GM18870 (cell line): ENCODE measurements around the gene GRAMD2A.
"Not testable (repeated sequence)": the region's sequence is repeated elsewhere in the genome, so short reads cannot be mapped to it uniquely, and the experiment has no call there.

Source experiments
- ATAC-seq: cut with Tn5 transposase; IDR thresholded peaks from one replicate; pipeline ENCODE4 v1.9.1; 2021; ENCODE audit warnings: moderate library complexity; ENCODE audit not compliant: unreplicated experiment

Gene GRAMD2A

DNA sequence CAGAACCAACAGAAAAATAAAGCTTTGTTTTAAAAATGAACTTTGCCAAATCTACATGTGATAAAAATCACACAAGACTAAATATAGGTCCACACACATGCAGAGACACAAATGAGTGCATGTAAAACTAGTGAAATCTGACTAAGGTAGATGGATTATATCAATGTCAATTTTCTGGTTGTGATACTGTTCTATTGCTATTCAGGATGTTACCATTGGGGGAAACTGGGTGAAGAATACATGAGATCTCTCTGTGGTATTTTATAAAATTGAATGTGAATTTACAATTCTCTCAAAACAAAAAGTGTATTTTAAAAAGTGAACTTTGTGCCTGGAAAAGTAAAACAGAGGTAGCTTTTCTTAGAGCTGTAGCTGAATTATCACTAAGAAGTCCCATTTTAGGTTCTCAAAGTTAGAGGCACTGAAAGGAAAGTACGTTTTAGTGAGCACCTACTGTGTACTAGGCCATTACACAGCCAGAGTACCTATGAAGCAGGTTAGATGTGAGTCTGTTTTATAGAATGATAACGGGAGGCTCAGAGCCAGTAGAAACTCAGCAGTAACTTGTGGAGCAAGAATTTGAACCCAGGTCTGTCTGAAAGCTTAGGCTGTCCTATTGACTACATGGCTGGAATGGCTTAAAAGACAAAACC lies 8.2 kb downstream of the GRAMD2A start:
- ATAC-seq, result no peak

- ATAC-seq, result no peak
These were observed 13.3 kb downstream of the GRAMD2A start for GRCh38 chr15:72184165-72184811.

DNA sequence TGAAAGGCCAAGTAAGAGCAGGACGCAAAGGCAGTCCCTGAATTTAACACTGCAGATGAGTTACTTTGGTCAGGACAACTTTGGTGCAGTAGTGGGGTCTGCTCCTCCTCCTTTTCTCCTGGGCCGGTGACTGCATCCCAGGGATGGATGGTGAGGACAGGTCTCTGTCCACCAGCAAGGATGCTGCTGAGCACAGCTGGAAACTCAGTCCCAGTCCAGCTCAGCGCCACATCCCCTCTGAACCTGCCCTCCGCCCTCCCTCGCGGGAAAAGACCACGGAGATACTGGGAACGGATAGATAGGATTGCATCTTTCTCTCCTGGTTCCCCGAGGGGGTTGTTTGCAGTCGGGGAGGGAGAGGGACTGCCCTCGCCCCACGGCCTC lies 13.8 kb downstream of the GRAMD2A start:
- no peak for ATAC-seq

- no peak for ATAC-seq
These were observed 14.9 kb downstream of the GRAMD2A start for GRCh38 chr15:72182673-72183072.

DNA sequence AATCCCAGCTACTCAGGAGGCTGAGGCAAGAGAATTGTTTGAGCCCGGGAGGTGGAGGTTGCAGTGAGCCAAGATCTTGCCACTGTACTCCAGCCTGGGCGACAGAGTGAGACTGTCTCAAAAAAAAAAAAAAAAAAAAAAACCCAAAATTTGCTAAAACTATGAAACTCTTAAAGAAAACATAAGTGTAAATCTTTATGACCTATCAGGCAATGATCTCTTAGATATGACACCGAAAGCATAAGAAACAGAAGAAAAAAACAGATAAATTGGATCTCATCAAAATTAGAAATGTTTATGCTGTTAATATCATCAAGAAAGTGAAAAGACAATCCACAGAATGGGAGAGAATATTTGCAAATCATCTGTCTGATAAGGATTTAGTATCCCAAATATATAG lies 15.3 kb downstream of the GRAMD2A start:
- ATAC-seq, result no peak

- ATAC-seq, result no peak
These were observed 16.7 kb downstream of the GRAMD2A start for GRCh38 chr15:72180761-72181324.

GRCh38 chr15:72179950-72180581 lies 17.5 kb downstream of the GRAMD2A start:
- ATAC-seq, result no peak

DNA sequence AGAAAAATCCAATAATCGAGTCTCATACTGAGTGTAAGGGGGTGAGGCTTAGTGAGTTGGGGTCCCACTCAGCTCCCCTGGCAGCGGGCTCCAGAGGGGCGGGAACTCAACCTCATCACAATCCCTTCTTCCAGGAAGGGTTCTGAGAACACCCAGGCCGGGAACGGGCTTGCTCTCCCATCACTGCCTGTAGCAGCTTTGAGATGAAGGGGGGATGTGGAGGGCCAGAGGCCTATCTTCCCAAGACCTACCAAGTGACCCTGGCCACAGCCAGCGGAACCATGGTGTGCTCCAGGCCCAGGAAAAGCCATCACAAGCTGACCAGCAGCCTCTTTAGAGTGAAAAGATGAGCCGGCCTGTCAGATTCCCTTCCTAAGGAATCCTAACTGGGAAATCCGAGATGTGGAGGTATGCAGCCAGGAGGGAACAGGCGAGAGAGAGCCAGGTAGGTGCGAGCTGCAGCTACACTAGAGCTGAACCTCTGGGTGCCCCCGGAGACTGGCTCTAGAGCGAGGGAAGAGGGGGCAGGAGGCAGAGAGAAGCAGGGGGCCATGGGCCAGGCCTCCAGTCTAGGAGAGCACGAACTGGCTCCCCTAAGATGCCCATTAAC lies 18.5 kb downstream of the GRAMD2A start:
- ATAC-seq, result no peak

DNA sequence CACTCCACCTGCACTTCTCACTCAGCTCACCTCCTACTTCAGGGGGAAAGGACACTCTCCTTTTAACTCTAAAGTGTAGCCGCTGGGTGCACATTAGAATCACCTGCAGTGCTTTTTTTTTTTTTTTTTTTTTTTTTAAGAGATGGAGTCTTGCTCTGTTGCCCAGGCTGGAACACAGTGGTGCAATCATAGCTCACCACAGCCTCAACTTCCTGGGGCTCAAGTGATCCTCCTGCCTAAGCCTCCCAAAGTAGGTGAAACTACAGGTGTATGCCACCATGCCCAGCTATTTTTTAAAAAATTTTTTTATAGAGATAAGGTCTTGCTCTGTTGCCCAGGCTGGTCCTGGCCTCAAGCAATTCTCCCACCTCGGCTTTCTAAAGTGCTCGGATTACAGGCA lies 20.8 kb downstream of the GRAMD2A start:
- no peak for ATAC-seq

- ATAC-seq, result no peak
These were observed 21.4 kb downstream of the GRAMD2A start for GRCh38 chr15:72176159-72176558.

GRCh38 chr15:72175186-72176044 lies 22.2 kb downstream of the GRAMD2A start:
- ATAC-seq, result no peak

DNA sequence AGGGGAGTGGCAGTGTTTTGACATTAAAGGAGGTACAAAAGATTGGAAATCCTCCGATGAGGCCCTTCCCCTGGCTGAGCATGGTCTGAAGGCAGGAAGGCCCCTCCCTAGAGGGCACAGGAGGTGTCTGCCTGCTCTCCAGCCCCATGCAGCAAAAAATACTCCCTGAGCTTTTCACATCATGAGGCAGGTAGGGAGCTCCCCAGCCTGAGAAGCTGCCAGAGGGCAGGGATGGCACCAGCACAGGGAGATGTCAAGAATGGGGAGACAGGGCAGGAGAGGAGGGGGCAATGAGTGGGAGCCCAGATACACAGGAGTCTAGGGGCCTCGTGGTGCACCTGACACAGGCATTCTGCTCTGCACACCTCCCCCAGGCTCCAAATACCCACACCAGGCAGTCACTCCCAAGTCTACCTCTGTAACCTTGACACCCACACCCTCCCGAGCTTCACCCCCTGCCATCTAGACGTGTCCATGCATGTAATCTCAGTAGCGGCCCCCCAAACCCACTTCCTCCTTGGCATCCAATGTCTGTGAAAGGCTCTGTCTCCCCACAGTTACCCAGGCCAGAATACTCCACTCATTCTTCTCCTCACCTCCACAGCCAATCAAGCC lies 22.9 kb downstream of the GRAMD2A start:
- no peak for ATAC-seq

- no peak for ATAC-seq
These were observed 23.6 kb downstream of the GRAMD2A start for GRCh38 chr15:72173864-72174550.

DNA sequence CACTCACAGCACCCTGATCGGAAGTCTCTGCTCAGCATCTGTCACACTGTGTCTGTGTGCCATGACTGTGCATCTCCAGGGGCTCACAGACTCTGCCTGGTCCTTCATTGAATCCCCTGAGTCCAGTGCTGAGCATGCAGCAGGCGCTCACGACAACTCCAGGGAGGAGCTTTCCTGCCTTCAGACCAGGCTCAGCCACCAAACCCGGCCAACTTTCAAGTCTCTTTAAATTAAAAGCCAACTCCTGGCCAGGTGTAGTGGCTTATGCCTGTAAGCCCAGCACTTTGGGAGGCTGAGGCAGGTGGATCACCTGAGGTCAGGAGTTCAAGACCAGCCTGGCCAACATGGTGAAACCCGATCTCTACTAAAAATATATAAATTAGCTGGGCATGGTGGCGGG lies 24.2 kb downstream of the GRAMD2A start:
- no peak for ATAC-seq

GRCh38 chr15:72172796-72173195 lies 24.8 kb downstream of the GRAMD2A start:
- no peak for ATAC-seq

DNA sequence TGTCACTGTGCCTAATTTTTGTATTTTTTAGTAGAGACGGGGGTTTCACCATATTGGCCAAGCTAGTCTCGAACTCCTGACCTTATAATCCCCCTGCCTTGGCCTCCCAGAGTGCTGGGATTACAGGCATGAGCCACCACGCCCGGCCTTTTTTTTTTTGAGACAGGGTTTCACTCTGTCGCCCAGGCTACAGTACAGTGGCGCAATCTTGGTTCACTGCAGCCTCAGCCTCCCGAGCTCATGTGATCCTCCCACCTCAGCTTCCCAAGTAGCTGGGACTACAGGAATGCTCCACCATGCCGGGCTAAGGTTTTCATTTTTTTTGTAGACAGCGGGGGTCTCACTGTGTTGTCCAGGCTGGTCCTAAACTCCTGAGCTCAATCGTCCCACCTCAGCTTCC lies 25.6 kb downstream of the GRAMD2A start:
- not testable (repeated sequence) for ATAC-seq

- ATAC-seq, result no peak
These were observed 26.9 kb downstream of the GRAMD2A start for GRCh38 chr15:72170691-72171090.

GRCh38 chr15:72169921-72170611 lies 27.5 kb downstream of the GRAMD2A start:
- no peak for ATAC-seq

DNA sequence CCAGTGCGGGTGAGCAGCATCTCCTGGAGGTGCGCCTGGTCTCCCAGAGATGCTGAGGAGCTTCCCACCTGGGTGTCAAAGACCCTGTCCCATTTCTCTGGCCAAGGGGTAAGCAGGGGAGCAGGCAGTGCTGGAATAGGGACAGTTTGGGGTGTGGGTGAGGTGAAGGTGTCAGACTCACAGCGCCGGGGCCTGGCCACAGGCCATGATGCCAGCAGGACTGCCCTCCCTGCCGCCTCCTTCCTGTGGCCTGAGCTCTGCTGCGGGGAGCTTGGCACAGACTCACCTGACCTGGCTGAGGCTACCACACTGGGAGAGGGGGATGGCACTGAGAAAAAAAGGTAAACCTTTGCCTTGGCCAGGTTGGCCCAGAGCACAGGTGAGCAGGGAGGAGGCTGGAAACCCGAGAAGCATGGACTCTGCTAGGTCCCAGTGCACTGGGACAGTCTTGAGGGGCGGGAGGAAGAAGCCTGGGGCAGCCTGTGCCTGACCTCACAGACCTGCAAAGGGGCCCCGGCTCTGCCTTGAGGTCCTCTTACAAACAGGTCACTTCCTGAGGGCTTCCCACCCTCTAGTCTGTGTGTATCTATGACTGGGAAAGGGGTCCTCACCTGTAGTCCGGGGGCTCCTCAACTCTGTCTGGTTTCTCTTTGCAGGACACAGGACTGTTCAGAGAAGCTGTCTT lies 28.2 kb downstream of the GRAMD2A start:
- no peak for ATAC-seq
